Measurements from ENCODE around the gene RAB3IP. TPM values are rescaled to one million over a fixed set of nuclear protein-coding genes. Genes with fewer than 3 reads are reported as not detected.

Gene RAB3IP, protein sequence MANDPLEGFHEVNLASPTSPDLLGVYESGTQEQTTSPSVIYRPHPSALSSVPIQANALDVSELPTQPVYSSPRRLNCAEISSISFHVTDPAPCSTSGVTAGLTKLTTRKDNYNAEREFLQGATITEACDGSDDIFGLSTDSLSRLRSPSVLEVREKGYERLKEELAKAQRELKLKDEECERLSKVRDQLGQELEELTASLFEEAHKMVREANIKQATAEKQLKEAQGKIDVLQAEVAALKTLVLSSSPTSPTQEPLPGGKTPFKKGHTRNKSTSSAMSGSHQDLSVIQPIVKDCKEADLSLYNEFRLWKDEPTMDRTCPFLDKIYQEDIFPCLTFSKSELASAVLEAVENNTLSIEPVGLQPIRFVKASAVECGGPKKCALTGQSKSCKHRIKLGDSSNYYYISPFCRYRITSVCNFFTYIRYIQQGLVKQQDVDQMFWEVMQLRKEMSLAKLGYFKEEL
- 28.0 to 34.2 TPM (median 28.5 TPM) in 3 replicates for total RNA-seq

- TF ChIP-seq CTCF (IDR thresholded peaks at IDR 0.05; ENCODE audit: unreplicated experiment), result peak; percentile 78
- H3K4me3 Mint-ChIP-seq, result peak within 1 kb of the TSS; percentile 76
- H3K9me3 Mint-ChIP-seq, result no peaks in the 10 kb centered on the region
- no peaks in the 10 kb centered on the region for H3K36me3 Mint-ChIP-seq
- peak within 1 kb of the TSS; percentile 96 for H3K27ac Mint-ChIP-seq
- peak; percentile 95 to 96 for DNase-seq (ENCODE audit: low spot score in 2 of 2, unreplicated experiment in 2 of 2)
- peaks cover 33% of the 10 kb centered on the region for H3K27me3 Mint-ChIP-seq (ENCODE audit: low read depth)
- H3K4me1 Mint-ChIP-seq, result peaks cover 18% of the 10 kb centered on the region
Observed at GRCh38 chr12:69738351-69739286, at the start of gene RAB3IP. RAB3IP (plus strand) TSS chr12:69738860; CDS start chr12:69755409, 16,549 bp downstream.

DNA sequence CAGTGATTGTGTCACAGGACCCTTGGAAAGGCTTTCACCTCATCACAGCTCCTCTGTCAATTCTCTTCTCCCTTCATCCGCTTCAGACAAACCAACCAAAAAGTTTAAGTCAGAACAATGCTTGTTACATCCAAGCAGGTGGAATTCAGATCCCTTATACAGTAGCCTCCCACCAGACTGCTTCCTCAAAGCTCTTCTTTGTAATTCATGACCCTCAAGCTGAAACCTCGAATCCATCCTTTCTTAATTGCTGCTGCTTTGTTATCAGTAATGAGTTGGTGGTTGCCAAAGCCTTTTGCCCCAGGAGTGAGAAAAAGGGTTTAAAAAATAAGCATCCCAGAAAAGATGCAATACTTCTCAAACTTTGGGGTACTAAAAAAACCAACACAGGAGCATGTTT, 49.0 kb upstream of the RAB3IP start:
- Mint-ChIP-seq H3K9me3 (no peaks in the 10 kb centered on the region), H3K36me3 (no peaks in the 10 kb centered on the region), H3K27ac (no peak overlapping the region), H3K4me1 (peaks cover 25% of the 10 kb centered on the region), H3K27me3 (ENCODE audit: low read depth) (no peaks in the 10 kb centered on the region), H3K4me3 (no peak overlapping the region)
- no peak for DNase-seq (ENCODE audit: low spot score in 2 of 2, unreplicated experiment in 2 of 2)
- no peak for TF ChIP-seq CTCF (IDR thresholded peaks at IDR 0.05; ENCODE audit: unreplicated experiment)

- Mint-ChIP-seq H3K27ac (no peak overlapping the region), H3K27me3 (ENCODE audit: low read depth) (no peaks in the 10 kb centered on the region), H3K4me3 (no peak overlapping the region), H3K9me3 (no peaks in the 10 kb centered on the region), H3K4me1 (peaks cover 6% of the 10 kb centered on the region), H3K36me3 (no peaks in the 10 kb centered on the region)
- no peak for TF ChIP-seq CTCF (IDR thresholded peaks at IDR 0.05; ENCODE audit: unreplicated experiment)
- no peak for DNase-seq (ENCODE audit: low spot score in 2 of 2, unreplicated experiment in 2 of 2)
Observed at GRCh38 chr12:69694123-69694522, 44.5 kb upstream of the RAB3IP start.

- no peaks in the 10 kb centered on the region for H3K27me3 Mint-ChIP-seq (ENCODE audit: low read depth)
Observed at GRCh38 chr12:69698054-69698453, 40.6 kb upstream of the RAB3IP start.

More at GRCh38 chr12:69698054-69698453, 40.6 kb upstream of the RAB3IP start:
- no peak for DNase-seq (ENCODE audit: low spot score in 2 of 2, unreplicated experiment in 2 of 2)
- Mint-ChIP-seq H3K27ac (no peak overlapping the region), H3K4me3 (no peak overlapping the region), H3K4me1 (no peaks in the 10 kb centered on the region), H3K36me3 (no peaks in the 10 kb centered on the region), H3K9me3 (no peaks in the 10 kb centered on the region)
- no peak for TF ChIP-seq CTCF (IDR thresholded peaks at IDR 0.05; ENCODE audit: unreplicated experiment)

All from mesothelial cell of epicardium (in vitro differentiated cells).